Keratinocyte (primary cell): ENCODE results near the gene TMEM151B.

Experiments used
- EZH2 ChIP-seq: IDR thresholded peaks from one replicate; pipeline ENCODE4 v1.6.1; 2012; ENCODE audit warnings: inconsistent platforms, mild to moderate bottlenecking, low read length, moderate library complexity
- TF ChIP-seq, protein P1 (sequence below), 3 experiments: IDR thresholded peaks in 1 of 3; conservative IDR thresholded peaks in 1 of 3; optimal IDR thresholded peaks in 1 of 3; 2 replicates in 2 of 3; 3 replicates in 1 of 3; pipeline versions ENCODE3 to v1.5.1; 2011; ENCODE audit warnings: low read length in 3 of 3, mild to moderate bottlenecking in 3 of 3, moderate library complexity in 2 of 3, control low read depth in 1 of 3, inconsistent platforms in 1 of 3; ENCODE audit not compliant: insufficient read depth in 2 of 3; ENCODE audit errors: extremely low read depth in 1 of 3

DNA sequence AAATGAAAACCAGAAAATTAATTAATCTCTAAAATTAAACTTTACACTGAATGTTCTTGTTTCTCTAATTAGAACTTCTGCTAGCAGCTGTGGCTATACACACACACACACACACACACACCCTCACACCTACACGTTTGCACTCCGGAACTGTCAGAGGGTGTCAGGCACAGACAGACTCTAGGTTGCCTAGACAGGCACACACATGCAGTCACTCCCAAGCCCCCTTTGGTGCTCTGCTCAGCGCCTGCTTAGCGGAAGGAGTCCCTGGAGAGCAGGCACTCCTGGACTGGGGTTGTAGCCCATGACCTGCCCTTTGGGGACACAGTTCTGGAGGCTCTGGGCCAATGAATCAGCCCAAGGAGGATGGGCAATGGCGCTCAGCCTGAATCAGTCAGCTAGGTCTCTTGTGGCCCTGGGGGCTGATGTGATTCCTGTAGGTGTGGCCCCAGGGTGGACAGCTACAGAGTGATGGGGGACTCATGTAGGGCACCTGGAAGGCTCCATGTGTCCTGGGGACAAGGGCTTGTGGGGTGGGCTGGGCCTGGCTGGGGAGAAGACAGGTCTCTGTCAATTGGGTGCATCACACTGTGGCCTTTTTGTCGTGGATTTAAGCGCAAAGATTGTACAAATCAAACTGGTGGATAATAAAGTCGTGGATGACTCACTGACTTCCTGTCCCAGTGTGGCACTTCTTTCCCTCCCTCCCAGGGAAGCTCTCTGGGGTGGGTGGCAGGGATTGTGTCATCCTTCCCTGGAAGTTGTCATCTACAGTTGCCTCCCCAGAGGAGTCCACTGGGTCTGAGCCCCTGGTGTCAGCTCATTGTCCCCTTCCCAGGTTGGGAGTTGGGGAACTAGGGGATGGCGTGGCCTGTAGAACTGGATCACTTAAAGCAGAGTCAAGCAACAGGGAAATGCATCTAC, 8.8 kb downstream of the TMEM151B start:
- TF ChIP-seq, protein P1, sequence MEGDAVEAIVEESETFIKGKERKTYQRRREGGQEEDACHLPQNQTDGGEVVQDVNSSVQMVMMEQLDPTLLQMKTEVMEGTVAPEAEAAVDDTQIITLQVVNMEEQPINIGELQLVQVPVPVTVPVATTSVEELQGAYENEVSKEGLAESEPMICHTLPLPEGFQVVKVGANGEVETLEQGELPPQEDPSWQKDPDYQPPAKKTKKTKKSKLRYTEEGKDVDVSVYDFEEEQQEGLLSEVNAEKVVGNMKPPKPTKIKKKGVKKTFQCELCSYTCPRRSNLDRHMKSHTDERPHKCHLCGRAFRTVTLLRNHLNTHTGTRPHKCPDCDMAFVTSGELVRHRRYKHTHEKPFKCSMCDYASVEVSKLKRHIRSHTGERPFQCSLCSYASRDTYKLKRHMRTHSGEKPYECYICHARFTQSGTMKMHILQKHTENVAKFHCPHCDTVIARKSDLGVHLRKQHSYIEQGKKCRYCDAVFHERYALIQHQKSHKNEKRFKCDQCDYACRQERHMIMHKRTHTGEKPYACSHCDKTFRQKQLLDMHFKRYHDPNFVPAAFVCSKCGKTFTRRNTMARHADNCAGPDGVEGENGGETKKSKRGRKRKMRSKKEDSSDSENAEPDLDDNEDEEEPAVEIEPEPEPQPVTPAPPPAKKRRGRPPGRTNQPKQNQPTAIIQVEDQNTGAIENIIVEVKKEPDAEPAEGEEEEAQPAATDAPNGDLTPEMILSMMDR (optimal IDR thresholded peaks at IDR 0.05 in 1 of 3, IDR thresholded peaks at IDR 0.05 in 1 of 3, conservative IDR thresholded peaks at IDR 0.05 in 1 of 3; ENCODE audit: extremely low read depth in 1 of 3, insufficient read depth in 2 of 3, low read length in 3 of 3), result no peak
- no peak for TF ChIP-seq EZH2
